Measurements from ENCODE around the gene COG5. TPM values are rescaled to one million over a fixed set of nuclear protein-coding genes. Genes with fewer than 3 reads are reported as not detected.

Gene COG5
- total RNA-seq, 1 experiment from 2014 or later, result 84.0 TPM

DNA sequence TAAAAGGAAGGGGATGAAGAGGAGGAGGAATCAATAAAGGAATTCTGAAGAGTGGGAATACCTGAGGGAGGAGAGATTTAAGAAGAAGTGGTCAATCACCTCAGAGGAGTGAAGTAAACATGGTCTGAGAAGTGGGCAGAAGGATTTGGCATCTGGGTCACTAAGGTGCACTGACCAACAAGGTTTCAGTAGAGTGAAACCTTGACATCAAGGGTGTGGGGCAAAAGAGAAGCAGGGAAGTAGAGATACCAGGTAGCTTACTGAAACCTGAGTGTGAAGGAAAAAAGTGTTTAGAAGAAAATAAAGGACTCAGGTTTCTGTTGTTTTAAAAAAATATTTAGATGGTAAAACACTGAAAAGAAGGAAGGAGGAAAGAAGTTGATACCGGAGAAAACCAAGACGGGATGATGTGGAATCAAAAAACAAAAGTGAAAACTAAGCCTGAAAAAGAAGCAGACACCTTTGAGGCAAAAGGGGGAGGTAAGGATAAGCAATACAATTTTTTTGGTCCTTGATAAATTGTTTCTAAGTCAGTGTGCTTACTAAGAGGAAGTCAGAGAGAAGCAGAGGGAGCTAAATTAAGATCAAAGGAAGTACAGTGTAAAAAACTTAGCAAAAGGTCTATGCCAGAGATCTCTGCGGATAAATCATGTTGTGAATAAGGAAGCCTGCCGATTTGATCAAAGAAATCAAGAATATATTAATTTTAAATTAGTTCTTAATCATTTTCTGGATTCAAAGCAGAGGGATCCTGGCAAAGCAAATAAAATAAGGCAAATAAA lies 231.0 kb downstream of the COG5 start:
- no peak for DNase-seq (ENCODE audit: low spot score)

- DNase-seq (ENCODE audit: low spot score), result no peak
Observed at GRCh38 chr7:107330478-107330877, 233.2 kb downstream of the COG5 start.

- no peak for DNase-seq (ENCODE audit: low spot score)
Observed at GRCh38 chr7:107327986-107328569, 235.6 kb downstream of the COG5 start.

- DNase-seq (ENCODE audit: low spot score), result no peak
Observed at GRCh38 chr7:107326061-107326460, 237.7 kb downstream of the COG5 start.

DNA sequence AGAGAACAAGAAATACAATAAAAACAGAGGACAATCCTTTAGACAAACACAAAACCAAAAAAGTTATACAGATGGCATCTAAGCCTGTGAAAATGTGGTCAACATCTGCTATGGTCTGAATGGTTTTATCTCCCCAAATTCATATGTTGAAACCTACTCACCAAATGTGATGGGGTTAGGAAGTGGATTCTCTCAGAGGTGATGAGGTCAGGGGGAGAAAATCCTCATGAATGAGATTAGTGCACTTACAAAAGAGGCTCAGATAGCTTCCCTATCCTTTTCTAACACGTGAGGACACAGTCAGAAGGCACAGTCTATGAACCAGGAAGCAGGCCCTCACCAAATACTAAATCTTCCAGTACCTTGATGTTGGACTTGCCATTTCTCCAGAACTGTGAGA lies 241.7 kb downstream of the COG5 start:
- no peak for DNase-seq (ENCODE audit: low spot score)

DNA sequence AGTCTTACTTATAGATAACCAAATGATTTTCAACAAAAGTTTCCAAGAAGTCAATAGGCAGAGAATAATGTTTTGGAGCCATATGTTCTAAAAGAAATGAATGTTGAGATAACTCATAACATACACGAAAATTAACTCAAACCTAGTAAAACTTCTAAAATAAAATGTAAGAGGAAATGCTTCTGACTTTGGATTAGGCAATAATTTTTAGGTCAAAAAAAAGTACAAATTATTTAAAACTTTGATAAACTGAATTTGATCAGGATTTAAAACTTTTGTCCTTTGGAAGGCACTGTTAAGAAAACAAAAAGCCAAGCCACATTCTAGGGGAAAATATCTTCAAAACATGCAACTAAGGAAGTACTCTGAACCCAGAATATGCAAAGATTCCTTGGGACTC lies 242.1 kb downstream of the COG5 start:
- no peak for DNase-seq (ENCODE audit: low spot score)

DNA sequence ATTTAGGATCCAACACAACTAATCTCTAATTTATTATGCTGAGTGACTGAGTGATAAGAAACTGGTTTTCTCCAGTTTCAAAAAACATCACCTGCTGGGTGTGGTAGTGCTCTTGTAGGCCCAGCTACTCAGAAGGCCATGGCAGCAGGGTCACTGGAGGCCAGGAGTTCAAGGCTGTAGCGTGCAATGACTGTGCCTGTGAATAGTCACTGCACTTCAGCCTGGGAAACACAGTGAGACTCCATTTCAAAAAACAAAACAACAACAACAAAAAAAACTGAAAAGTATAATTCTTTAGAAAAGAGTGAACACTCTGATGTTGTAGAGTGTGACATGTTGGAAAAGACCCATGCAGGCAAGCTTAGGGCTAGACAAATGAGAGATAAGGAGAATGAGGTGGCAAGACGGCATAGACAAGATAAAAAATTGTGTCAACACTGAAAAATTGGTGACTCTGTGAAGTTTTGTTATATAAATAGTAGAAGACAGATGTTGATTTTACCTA lies 243.9 kb downstream of the COG5 start:
- DNase-seq (ENCODE audit: low spot score), result no peak

DNA sequence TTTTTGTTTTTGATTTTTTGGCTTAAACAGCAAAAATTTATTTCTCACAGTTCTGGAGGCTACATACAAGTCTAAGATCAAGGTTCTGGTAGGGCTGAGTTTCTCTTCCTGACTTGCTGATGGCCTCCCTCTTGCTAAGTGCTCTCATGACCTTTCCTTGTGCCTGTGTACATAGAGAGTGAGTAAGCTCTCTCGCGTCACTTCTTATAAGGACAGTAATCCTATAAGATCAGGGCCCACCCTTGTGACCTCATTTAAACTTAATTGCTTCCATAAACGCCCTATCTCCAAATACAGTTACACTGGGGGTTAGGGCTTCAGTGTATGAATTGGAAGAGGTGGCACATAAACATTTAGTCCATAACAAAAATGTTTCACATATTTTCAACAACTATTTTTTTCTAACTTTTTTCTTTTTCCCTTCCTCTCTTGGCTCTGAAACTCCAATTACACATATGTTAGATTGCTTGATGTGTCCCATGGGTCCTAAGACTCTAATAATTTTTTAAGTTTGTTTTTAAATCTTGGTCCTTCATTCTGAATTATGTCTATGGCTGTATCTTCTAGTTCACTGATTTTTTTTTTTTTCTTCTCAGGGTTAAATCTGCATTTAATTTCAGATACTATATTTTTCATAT lies 245.1 kb downstream of the COG5 start:
- no peak for DNase-seq (ENCODE audit: low spot score)

DNA sequence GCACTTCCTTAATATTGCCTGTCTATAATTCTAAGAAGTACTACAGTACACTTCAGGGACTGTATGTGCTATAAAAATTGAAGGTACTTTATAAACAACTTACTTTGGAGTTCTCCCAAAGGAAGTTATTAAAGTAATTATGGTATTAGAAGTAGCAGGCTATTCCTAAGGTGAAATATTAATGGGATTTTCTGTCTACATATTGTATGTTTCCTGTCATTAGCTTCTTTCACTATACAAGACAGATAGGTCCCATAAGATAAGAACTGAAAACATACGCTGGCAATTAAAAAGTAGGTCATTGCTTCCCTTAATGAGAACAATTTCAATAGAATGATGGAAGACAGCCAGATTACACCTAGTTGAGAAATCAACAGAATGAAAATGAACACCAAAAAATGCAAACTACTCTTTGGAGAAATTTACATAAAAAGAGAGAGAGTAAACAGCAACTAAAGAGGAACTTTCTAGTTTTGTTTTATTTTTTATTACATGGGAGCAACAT lies 248.0 kb downstream of the COG5 start:
- no peak for DNase-seq (ENCODE audit: low spot score)

DNA sequence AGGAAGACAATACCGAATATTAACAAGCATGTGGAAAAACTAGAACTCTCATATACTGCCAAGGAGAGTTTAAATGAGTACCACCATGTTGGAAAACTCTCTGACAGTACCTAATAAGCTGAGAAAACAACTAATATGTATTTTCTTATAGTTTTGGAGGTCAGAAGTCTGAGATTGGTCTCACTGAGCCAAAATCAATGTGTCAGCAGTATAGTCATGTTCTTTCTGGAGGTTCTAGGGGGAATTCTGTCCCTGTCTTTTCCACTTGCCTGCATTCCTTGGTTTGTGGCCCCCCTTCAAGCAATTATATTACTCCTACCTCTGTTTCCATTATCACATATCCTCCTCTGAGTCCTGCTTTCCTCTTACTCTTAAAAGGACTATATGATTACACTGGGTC lies 250.4 kb downstream of the COG5 start:
- no peak for DNase-seq (ENCODE audit: low spot score)

GRCh38 chr7:107312418-107312817 lies 251.3 kb downstream of the COG5 start:
- no peak for DNase-seq (ENCODE audit: low spot score)

- DNase-seq (ENCODE audit: low spot score), result no peak
Observed at GRCh38 chr7:107309296-107309695, 254.4 kb downstream of the COG5 start.

DNA sequence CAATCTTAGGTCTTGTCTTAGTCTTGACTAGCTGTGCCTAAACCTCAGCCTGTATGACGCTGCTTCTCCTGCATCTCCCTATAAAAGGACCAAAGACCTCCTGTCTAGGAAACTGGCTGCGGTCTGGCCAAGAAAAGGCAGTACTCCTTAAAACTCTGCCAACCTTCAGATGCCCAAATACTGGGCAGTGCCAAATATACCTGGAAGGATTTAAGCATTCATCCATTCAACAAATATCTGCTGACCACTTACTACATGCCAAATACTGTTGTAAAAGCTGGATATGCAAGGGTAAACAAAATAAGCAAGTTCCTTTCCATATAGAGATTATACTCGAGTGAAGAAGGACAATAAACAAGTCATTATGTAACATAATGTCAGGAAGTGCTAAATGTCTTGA lies 259.1 kb downstream of the COG5 start:
- no peak for DNase-seq (ENCODE audit: low spot score)

DNA sequence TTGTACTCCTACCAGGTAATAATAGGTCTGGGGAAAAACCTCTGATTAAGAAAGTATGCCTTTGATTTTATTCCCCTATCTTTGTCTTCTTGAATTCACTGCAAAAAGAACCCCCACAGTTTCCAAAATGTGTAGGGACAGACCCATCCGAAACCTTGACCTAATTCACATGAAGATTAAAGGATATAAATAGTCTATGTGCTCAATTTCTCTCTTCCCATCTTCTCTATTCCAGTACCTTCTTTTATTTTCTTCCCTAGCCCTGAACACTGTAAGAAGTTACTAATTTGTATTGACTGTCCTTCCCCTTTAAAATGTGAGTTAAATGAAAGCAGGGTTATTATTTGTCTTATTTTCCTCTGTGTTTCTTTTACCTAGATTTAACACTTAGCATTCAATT lies 259.7 kb downstream of the COG5 start:
- no peak for DNase-seq (ENCODE audit: low spot score)

- DNase-seq (ENCODE audit: low spot score), result no peak
Observed at GRCh38 chr7:107302250-107302847, 261.4 kb downstream of the COG5 start.

GRCh38 chr7:107294182-107294581 lies 269.5 kb downstream of the COG5 start:
- DNase-seq (ENCODE audit: low spot score), result no peak

GRCh38 chr7:107292591-107292990 lies 271.1 kb downstream of the COG5 start:
- no peak for DNase-seq (ENCODE audit: low spot score)

GRCh38 chr7:107291434-107291833 lies 272.3 kb downstream of the COG5 start:
- no peak for DNase-seq (ENCODE audit: low spot score)

- no peak for DNase-seq (ENCODE audit: low spot score)
Observed at GRCh38 chr7:107286751-107287621, 276.7 kb downstream of the COG5 start.

GRCh38 chr7:107284911-107285479 lies 278.7 kb downstream of the COG5 start:
- DNase-seq (ENCODE audit: low spot score), result no peak

GRCh38 chr7:107277331-107277730 lies 286.4 kb downstream of the COG5 start:
- no peak for DNase-seq (ENCODE audit: low spot score)

All from A172 (cell line).